ENCODE measurements around the gene PRPSAP1.
A peak's percentile ranks its signal among the peaks of the same experiment; 100 is the strongest.

The PRPSAP1 gene

GRCh38 chr17:76263896-76264295 is 89.8 kb downstream of the PRPSAP1 start:
- DNase-seq: no peak

GRCh38 chr17:76262732-76263344 is 90.9 kb downstream of the PRPSAP1 start:
- DNase-seq: peak; percentile 62

DNA sequence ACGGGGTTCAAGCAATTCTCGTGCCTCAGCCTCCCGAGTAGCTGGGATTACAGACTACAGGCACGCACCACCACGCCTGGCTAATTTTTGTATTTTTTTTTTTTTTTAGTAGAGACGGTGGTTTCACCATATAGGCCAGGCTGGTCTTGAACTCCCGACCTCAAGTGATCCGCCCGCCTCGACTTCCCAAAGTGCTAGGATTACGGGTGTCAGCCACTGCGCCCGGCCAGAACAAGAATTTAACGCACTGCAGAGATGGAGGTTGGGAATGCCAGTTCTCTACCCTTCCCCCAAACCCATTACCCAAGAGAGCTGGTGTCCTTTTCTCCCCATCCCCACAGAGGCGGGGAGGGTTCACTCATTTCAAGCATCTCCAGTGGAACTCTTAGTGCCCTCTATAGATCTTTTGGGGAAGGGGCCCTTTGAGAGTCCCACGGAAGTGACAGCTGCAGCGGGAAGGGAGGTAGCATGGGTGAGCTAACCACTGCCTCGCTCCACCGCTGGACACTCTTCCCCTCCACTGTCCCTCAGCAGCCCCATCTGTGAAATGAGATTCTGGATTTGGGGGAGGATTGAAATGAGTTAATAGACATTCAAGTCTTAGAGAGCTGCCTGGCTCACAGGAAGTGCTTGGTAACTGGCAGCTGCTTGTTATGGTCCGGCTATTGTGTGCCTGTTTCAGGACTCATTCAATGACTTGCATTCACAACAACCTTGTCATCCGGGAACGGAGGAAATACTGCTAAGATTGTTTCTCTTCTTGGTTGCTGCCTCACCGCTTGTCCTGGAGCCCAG is 92.1 kb downstream of the PRPSAP1 start:
- no peak for DNase-seq

DNA sequence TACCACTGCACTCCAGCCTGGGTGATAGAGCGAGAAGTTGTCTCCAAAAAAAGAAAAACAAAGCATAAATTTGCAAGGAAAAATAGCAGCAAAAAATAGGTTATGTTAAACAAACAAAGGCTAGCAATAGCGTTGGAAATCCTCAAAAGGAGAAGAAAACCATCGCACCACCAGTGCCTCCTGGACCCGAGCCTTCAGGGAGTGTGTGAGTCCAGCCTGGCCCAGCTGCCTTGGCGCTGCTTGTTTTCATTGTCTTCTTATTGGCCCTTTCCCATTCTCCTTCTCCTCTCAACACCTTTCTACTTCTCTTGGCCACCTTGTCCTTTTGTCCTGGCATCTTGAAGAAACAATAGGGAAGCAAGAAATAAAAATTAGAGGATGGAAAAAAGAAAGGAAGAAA is 93.0 kb downstream of the PRPSAP1 start:
- DNase-seq: no peak

- no peak for DNase-seq
Measured at GRCh38 chr17:76260220-76260619, 93.5 kb downstream of the PRPSAP1 start.
